RWPE2 (cell line): ENCODE measurements around the gene PNMT.

ENCODE experiments used
- ATAC-seq: fragments of 200-7000 bp; cut with Tn5 transposase; 3 replicates; pipeline ENCODE4 v1.9.1; 2021; ENCODE audit warnings: low read depth
- DNase-seq: peaks from one replicate; pipeline ENCODE4 v3.0.0-alpha.2; 2020; ENCODE audit warnings: low spot score
- H3K27ac ChIP-seq: fragments of 450-650 bp; 2 replicates; pipeline ENCODE4 v1.5.1; 2017; ENCODE audit warnings: mild to moderate bottlenecking; ENCODE audit not compliant: poor library complexity, severe bottlenecking
- H3K27me3 ChIP-seq: fragments of 250-450 bp; sonication (Bioruptor Pico); 2 replicates; pipeline ENCODE4 v1.5.1; 2021; ENCODE audit warnings: mild to moderate bottlenecking, moderate library complexity; ENCODE audit not compliant: insufficient read depth, poor library complexity, severe bottlenecking
- H3K36me3 ChIP-seq: fragments of 250-450 bp; sonication (Bioruptor Pico); 2 replicates; pipeline ENCODE4 v1.5.1; 2020; ENCODE audit warnings: low read depth, mild to moderate bottlenecking, moderate library complexity
- H3K4me1 ChIP-seq: fragments of 250-450 bp; sonication (Bioruptor Pico); 2 replicates; pipeline ENCODE4 v1.5.1; 2021; ENCODE audit warnings: mild to moderate bottlenecking, moderate library complexity; ENCODE audit not compliant: insufficient read depth, poor library complexity, severe bottlenecking
- H3K4me3 ChIP-seq: fragments of 250-450 bp; sonication (Bioruptor Pico); 2 replicates; pipeline ENCODE4 v1.5.1; 2021; ENCODE audit warnings: mild to moderate bottlenecking, moderate library complexity; ENCODE audit not compliant: severe bottlenecking
- H3K9me3 ChIP-seq: fragments of 250-450 bp; sonication (Bioruptor Pico); 2 replicates; pipeline ENCODE4 v1.5.1; 2021; ENCODE audit warnings: mild to moderate bottlenecking, moderate library complexity; ENCODE audit not compliant: severe bottlenecking
- TF ChIP-seq, protein P1 (sequence below): fragments of 450-650 bp; IDR thresholded peaks from one replicate; pipeline ENCODE4 v1.5.1; 2017; ENCODE audit warnings: mild to moderate bottlenecking, moderate library complexity; ENCODE audit not compliant: poor library complexity, severe bottlenecking

Gene PNMT

DNA sequence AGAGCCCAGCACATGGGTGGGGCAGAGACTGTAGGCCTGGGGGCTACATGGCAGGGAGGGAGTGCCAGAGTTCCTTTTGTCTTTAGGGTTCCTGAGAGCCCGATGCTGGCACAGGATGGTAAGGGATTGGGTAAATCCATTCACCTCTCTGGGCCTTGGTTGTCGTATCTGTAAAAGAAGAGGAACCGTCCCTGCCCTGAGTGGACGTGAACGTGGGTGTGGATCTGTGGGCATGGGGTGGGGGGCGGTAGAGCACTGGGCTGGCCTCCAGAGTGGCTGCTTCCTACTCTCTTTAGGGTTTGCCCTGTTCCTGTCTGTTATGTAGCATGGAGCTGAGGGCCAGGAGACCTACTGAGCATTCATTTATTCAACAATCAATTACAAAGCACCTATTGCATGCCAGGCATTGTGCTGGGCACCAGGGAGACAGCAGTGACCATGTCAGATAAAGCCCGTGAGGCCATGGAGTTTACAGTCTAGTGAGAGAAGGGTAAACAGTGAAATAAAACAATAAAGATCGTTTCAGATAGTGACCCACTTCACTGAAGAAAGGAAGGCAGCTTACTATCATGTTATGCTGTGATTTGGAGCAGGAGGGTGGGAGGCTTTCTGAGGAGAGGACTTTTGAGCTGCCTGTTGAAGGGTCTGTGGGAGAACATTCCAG lies 16.2 kb upstream of the PNMT start:
- Histone ChIP-seq H3K27ac (no peak overlapping the region), H3K9me3 (no peaks in the 10 kb centered on the region), H3K4me1 (no peaks in the 10 kb centered on the region), H3K36me3 (0 out of 2 replicates have a peak, but pooled peaks cover 3% of the 10 kb centered on the region), H3K27me3 (no peaks in the 10 kb centered on the region), H3K4me3 (no peak overlapping the region)
- TF ChIP-seq, protein P1, sequence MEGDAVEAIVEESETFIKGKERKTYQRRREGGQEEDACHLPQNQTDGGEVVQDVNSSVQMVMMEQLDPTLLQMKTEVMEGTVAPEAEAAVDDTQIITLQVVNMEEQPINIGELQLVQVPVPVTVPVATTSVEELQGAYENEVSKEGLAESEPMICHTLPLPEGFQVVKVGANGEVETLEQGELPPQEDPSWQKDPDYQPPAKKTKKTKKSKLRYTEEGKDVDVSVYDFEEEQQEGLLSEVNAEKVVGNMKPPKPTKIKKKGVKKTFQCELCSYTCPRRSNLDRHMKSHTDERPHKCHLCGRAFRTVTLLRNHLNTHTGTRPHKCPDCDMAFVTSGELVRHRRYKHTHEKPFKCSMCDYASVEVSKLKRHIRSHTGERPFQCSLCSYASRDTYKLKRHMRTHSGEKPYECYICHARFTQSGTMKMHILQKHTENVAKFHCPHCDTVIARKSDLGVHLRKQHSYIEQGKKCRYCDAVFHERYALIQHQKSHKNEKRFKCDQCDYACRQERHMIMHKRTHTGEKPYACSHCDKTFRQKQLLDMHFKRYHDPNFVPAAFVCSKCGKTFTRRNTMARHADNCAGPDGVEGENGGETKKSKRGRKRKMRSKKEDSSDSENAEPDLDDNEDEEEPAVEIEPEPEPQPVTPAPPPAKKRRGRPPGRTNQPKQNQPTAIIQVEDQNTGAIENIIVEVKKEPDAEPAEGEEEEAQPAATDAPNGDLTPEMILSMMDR = no peak
- DNase-seq = no peak
- ATAC-seq = no peak

DNA sequence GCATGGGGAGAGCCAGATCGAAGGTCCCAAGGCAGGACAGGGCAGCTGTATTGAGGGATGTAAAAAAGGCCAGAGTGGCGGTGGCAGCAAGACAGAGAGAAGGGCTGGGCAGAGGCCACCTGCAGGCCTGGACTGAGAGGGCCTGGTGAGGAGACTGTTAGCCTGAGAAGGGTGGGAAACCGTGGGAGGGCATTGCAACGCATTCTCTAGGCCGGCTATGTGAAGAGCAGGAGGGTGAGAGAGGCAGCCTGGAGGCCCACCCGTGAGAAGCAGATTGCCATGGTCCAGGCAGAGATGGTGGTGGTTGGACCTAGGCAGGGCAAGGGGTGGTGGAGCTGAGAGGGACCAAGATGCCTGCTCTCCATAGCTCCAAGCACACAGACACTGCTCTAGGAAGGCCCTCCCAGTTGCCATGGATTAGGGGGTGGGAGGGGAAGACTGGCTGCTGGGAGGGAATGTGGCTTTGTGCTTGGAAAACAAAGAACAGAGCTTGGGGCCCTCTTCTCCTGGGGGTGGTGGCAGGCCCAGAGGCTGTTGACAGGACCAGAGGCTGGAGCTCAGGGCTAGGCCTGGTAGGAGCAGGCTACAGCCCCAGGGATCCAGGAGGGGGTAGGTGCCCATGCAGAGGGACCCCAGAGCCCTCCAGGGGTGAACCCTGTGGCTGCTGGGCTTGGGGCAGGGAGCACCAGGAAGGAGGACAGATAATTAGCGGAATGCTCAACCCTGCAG lies 15.5 kb upstream of the PNMT start:
- Histone ChIP-seq H3K4me1 (no peaks in the 10 kb centered on the region), H3K27ac (no peak overlapping the region), H3K36me3 (0 out of 2 replicates have a peak, but pooled peaks cover 3% of the 10 kb centered on the region), H3K9me3 (no peaks in the 10 kb centered on the region), H3K4me3 (no peak overlapping the region), H3K27me3 (no peaks in the 10 kb centered on the region)
- TF ChIP-seq, protein P1 = no peak
- DNase-seq (no peak), ATAC-seq (peak; percentile 24; the same call in 1 of the 3 replicates)

DNA sequence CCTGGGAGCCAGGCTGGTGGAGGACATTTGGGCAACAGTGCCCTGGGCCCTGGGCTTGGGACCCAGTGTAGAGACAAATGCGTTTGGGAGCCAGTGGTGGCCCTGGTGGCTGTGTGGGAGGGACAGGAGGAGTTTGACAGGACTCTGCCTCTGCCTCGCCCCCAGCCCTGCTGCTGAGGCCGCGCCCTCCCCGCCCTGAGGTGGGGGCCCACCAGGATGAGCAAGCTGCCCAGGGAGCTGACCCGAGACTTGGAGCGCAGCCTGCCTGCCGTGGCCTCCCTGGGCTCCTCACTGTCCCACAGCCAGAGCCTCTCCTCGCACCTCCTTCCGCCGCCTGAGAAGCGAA lies 15.0 kb upstream of the PNMT start:
- Histone ChIP-seq H3K4me1 (no peaks in the 10 kb centered on the region), H3K27ac (no peak overlapping the region), H3K9me3 (no peaks in the 10 kb centered on the region), H3K27me3 (no peaks in the 10 kb centered on the region), H3K36me3 (0 out of 2 replicates have a peak, but pooled peaks cover 3% of the 10 kb centered on the region), H3K4me3 (no peak overlapping the region)
- TF ChIP-seq, protein P1 = no peak
- ATAC-seq = no peak
- DNase-seq = no peak

DNA sequence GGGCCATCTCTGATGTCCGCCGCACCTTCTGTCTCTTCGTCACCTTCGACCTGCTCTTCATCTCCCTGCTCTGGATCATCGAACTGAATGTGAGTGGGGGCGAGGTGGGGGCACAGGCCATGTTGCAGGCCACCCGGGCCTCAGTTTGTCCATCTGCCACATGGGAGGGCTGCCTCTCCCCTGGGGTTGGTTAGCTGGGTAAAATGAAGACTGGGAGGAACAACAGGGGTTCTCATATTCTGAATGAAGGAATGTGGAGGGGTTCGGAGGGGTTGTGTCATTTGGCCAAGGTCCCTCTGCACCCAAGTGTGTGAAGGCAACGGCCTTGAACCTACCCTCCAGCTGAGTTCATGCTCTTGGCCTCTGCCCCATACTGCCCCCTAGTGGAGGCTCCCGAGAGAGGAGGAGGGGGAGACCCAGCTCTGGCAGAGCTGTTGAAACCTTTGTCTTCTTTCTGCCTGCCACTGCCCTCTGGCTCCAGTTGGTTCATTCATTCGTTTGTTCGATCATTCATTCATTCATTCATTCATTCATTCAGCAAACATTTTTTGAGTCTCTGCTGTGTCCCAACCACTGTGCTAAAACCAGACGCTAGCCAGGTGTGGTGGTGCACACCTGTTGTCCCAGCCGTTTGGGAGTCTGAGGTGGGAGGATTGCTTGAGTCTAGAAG lies 14.5 kb upstream of the PNMT start:
- Histone ChIP-seq H3K36me3 (0 out of 2 replicates have a peak, but pooled peaks cover 3% of the 10 kb centered on the region), H3K4me3 (no peak overlapping the region), H3K27ac (no peak overlapping the region), H3K4me1 (no peaks in the 10 kb centered on the region), H3K27me3 (no peaks in the 10 kb centered on the region), H3K9me3 (no peaks in the 10 kb centered on the region)
- DNase-seq = no peak
- ATAC-seq = no peak
- TF ChIP-seq, protein P1 = peak; percentile 80
